ENCODE results near the gene CCDC14.
A peak's percentile ranks its signal among the peaks of the same experiment; 100 is the strongest.

The CCDC14 gene

DNA sequence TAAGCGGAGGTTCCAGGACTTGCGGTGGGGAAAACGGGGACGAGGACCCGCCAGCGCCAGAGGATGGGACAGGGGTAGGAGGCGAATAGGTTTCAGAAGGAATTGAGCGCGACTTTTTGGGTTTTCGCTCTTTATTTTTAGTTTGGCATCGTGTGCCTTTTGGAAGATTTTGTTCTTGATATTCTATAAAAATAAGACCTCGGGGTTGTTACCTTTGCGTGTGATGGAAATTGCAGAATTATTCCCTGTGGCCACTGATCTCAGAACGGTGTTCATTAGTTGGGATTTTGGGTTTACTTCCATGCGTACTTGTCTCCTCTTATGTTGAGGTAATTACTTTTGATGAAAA lies 453 bp upstream of the CCDC14 start:
- DNase-seq: no peak

DNA sequence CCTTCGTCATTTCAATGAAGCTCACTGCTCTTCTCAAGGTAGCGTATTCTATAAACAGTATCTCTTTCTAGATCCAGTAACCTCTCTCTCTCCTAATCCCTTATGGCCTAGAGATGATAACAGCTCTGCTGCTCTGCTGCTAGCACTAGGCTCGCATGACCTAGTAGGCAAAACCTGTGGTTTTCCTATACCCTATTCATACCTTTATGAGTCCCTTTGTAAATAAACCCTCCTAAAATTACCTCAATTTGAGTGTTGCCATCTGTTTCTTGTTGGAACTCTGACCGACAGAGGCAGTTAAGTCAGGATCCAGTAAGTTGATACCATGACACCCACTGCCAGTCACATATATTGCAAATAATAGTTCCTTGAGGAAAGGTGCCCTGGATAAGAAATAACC lies 7.3 kb downstream of the CCDC14 start:
- no peak for DNase-seq

DNA sequence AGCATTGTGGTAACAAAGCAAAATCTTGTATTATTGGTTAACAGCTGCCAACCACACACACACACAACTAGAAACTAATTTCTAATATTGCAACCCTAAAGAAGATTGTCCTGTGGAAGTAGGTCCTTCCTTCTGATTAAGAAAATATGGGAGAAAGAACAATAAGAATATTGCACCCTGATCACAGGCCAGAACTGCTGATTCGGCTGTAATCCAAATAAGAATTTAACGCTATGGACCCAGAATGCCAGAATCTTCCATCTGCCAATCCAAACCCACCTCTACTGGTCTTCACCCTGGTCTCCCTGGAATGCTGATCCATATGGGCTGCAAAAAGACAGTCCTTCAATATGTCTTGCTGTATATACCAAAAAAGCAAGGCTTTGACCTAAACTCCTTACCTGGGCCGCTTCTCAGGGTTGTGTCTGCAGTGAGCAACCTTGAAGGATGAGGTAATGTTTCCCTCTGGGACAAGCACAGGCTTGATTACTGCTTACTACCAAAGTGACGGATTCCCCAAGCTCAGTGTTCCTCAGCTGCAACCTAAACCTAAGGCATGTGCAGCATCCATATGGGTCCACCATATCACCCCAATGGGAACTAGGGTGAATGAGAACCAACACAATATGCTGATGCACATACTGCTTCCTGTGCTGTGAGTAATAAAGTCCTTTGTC lies 8.0 kb downstream of the CCDC14 start:
- no peak for DNase-seq

DNA sequence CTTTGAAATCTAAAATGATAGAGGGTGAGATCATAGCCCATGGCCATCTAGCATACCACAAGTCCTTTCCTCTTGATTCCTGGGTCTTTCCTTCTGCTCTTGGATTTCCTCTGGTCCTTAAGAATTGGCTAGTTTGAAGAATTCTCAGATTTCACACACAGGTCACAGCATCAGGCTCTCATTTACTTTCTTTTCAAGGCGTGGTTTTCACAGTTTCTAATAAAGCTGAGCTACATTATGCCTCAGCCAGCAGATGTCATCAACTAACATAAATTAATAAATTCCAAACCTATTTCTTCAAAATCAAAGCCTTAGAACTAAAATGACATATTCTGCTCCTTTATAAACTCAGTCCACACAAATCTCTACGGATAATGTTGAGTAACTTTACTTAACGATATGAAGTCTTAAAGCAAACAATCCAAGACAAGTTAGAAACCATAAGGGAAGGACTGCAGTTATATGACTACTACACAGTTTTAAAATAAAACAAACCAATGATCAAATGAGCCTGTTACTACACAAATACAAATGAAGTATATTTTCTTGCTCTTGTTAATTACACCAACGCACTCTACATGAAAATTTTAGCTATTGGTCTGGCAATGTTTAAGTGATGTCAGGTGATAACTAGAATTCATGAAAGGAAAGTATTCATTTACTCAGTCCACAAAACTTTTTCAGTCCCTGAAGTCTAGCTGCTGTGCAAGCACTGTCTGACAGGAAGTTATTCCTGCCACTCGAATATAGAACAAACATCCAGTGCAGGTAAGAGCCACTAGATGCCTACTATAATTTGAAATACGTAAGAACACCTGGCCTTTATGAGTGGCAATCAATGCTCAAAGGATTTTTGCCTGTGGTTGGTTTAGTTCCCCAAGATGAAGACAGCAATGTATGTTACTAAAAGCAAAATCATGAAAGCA lies 9.2 kb downstream of the CCDC14 start:
- DNase-seq: peak; percentile 7

DNA sequence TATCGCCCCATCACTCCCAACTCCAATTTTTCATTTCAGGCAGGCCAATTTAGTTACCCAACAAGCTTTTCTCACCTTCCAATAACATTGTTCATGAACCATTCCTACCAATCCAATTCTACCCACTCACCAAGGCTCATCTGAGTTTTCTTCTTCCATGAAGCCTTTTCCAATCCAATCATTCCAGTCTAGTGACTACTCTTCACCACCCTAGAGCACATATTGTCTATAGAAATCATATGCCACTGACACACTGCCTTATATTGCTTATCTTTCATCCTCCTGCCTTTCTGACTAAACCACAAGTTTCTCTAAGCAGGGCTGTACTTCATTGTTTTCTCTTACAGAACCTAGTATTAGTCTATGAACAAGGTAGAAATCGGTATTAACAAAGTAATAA lies 11.4 kb downstream of the CCDC14 start:
- DNase-seq: no peak

DNA sequence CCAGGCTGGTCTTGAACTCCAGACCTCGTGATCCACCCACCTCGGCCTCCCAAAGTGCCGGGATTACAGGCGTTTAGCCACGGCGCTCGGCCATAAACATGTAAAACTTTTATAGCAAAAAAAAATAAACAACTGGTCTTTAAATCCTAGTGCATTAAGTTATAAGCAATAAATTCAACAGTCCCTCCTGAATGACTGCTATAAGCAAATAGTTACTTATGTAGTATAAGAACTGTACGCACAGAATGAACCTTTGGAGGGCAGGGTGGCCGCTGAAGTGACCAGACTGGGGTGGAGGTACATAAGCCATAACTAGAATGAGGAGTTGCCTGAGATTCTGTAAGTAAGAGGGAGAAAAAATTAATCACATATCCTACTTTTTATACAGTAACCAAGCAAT lies 12.6 kb downstream of the CCDC14 start:
- no peak for DNase-seq

DNA sequence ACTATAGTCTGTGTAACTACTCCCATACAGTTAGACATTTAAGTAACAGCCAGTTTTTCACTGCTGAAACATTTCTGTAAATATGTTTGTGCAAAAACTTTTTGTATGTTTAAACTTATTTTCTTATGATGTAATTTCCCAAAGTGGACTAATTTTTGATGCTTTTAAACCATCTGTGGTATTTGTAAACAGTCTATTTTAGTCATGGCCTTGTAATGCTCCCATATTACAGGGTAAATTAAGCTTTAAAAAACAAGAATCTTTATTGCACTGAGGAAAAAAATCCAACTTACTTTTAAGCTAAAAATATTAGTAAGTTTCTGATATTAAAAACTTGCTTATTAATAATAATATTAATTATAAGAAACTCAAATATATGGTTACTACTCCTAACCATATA lies 13.5 kb downstream of the CCDC14 start:
- DNase-seq: no peak

DNA sequence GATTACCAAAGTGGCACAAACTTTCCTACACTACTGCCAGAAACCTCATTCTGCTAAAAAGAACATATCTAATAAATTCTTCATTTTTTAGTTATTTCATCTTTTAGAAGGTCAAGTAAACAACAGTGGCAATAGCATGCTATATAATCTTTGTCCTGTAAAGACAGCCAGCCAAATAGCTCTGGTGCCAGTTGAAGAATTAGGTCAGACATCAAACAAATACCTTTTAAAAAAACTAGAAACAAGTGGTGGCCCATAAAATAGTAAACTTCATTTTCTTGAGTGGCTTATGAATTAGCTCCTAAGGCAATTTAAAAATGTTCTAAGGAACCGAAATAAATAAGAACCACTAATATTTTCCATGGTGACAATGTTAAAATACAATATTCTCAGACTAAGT lies 19.5 kb downstream of the CCDC14 start:
- DNase-seq: no peak

DNA sequence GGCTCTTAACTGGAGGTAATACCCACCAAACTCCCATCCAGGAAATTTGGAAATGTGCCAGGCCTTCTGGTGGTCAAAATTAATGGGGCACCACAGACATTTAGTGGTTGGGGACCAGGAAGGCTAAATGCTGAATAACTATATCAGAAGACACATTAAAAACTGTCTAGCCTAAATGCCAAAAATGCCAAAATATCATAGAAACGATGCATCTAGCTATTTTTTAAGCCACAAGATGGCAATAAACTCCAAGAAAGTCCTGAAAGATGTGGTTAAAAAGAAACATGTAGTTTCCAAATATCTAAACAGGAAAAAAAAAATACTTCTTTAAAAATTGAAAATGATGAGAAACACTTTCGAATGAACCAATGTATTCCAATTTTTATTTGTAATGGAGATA lies 19.9 kb downstream of the CCDC14 start:
- no peak for DNase-seq

DNA sequence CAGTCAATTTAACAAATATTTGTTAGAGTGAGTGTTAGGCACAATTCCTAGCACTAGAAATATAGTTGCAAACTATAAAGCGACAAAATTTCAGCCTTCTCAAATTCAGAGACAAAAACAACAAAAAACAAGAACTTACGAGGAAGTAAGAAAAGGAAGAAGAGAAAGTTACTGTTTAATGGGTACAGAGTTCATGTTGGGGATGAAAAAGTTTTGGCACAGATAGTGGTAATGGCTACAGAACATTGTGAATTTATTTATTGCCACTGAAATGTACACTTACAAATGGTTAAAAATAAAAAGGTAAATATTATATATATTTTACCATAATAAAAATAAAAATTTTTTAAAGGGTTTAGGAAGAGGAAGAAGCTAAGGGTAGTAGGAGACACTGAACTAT lies 21.3 kb downstream of the CCDC14 start:
- DNase-seq: no peak

DNA sequence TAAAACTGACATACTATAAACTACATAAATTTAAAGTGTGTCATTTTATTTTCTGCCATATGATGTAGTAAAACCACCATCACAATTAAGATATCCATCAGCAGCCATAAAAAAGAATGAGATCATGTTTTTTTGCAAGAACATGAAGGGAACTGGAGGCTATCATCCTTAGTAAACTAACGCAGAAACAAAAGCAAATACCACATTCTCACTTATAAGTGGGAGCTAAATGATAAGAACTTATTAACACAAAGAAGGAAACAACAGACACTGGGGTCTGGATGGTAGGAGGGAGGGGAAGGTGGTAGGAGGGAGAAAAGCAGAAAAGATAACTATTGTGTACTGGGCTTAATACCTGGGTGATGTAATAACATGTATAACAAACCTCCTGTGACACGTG lies 24.6 kb downstream of the CCDC14 start:
- DNase-seq: no peak

DNA sequence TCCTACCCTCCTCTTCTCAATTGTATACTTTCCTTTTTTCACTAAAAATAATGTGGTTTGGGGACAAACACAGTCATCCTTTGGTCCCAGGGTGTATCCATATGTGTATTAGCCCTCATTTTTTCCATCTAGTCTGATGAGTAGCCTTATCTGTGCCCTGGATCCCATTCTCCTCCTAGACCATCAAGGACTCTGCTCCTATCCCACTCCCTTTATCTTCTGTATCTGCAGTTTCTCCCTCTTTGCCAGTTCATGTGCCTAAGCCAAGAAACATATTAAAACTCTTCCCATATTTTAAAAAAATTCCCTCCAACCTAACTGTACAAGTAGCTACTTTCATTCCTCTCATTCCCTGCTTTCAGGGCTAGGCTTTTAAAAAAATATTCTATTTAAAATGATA lies 25.2 kb downstream of the CCDC14 start:
- DNase-seq: no peak

DNA sequence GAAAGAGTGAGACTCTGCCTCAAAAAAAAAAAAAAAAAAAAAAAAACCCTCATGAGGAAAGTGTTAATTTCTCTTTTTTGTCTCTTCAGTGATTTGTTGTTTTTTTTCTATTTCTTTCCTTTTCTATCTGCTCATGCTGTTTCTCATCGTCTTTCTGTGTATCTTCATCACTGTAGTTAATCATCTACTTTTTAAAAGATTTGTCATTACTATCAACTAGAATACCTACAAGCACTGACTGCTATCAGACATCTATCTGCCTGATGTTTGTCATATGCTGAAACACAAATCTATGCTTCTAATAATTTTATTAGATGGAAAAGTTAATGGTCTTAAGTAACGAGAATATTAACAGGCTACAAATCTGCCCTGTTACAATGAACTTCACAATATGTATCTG lies 26.8 kb downstream of the CCDC14 start:
- DNase-seq: no peak

DNA sequence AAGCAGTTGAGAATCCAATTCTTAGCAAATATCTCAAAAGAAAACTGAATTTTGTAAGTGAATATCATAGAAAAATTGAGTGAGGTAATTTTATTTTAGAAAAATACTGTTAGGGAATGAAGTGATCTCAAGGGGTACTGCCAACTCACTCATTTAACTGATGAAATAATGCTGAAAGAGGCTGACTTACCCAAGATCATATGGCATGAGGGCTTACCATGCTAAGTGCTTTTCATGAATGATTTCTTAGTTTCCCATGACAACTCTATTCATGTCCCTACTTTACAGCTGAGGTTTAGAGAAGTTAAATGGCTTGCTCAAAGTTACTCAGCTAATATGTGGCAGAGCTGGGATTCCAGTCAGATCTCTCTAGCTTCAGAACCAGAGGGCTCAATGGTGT lies 30.6 kb downstream of the CCDC14 start:
- no peak for DNase-seq

DNA sequence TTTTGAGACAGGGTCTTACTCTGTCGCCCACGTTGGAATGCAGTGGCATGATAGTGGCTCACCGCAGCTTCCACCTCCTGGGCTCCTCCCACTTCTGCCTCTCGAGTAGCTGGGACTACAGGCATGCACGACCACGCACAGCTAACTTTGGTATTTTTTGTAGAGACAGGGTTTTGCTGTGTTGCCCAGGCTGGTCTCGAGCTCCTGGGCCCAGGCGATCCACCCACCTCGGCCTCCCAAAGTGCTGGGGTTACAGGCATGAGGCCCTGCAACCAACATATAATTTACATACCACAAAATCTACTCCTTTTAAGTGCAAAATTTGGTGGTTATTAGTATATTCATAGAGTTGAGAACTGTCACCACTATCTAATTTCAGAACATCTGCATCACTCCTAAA lies 31.7 kb downstream of the CCDC14 start:
- DNase-seq: no peak

DNA sequence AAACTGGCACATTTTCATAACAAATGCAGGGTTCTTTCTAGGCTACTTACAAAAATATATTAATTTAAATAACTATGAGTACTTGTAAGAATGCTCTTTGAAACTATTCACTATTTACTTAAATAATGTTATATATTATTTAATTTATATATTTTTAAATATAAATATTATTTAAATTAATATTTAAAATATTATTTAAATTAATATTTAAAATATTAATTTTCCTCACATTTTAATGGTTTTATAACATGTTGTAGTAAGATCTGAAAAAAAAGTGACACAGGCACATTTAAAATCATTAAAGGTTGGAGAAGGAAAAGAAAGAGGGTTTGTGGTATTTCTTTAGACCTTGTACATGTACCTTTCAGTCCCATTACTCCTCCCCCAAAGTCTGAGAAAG lies 34.6 kb downstream of the CCDC14 start:
- no peak for DNase-seq

DNA sequence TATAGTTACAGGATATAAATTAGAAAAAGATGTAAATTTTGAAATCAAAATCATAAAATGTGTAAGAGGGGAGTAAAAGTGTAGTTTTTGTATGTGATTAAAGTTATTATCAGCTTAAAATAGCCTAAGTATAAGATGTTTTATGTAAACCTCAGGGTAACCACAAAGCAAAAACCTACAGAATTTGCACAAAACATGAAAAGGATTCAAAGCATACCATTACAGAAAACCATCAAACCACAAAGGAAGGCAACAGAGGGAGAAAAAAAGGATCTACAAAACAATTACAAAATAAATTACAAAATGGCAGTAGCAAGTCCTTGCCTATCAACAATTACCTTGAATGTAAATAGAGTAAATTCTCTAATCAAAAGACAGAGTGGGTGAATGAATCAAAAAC lies 40.2 kb downstream of the CCDC14 start:
- no peak for DNase-seq

DNA sequence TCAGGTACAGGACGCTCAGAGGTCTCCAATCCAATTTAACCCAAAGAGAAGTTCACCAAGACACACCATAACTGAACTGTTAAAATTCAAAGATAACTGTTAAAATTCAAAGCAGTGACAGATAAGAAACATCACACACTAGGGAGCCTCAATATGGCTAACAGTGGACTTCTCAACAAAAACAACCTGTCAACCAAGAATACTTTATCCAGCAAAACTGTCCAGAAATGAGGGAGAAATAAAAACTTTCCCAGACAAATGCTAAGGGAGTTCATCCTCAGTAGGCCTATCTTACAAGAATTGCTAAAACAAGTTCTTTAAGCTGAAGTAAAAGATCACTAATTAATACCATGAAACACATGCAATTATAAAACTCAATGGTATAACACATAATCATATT lies 40.6 kb downstream of the CCDC14 start:
- no peak for DNase-seq

DNA sequence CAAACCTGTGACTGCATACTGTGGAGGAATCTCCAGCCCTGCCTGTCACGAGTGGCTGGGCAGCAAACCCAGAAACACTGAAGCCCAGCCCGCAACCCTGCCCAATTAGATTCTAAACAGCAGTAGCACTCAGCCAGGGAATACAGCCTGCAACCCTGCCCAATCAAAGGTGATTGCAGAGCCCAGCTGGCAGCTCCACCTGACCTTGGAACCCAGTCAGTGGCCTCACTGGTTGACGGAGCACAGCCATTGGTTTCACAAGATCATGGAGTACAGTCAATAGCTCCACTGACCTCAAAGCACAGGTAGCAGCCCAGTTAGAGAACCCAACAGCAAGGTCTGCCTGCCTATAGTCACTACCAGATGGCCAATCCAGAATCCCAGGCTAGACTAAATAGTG lies 41.7 kb downstream of the CCDC14 start:
- DNase-seq: no peak

DNA sequence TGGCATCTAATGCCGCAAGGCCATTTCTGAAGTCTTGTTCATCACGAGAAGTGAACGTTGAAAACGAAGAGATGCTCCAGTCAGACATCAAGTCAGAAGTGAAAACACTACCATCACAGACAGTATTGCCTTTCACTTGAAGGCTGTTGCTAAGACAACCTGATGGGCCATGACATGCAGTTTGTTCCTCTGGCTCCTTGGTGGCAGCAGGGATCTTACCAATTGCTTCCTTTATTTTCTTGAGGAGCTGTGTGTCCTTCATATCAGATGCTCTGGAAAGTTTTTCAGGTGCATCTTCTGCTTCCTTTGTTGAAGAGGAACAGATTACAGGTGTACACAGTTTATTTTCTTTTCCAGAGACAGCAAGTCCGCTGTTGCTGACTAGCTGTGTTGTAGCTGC lies 46.2 kb downstream of the CCDC14 start:
- no peak for DNase-seq

DNA sequence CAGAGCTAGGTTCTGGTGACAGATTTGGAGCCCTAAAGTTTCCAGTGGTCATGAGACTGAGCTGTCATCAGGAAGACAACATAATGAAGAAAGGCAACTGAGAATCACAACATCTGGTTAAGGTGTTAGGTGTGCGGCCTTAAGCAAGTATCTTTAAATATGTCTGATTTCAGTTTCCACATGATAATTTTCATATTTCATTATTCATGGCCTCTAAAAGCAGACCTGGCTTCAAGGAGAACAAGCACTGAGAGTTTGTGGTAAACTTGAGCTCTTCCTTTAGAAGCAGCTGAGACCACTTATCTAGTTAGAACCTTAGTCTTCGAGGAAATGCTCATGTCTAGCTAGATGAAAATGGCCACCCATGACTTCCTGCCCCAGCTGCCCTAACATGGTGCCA lies 51.2 kb downstream of the CCDC14 start:
- no peak for DNase-seq

DNA sequence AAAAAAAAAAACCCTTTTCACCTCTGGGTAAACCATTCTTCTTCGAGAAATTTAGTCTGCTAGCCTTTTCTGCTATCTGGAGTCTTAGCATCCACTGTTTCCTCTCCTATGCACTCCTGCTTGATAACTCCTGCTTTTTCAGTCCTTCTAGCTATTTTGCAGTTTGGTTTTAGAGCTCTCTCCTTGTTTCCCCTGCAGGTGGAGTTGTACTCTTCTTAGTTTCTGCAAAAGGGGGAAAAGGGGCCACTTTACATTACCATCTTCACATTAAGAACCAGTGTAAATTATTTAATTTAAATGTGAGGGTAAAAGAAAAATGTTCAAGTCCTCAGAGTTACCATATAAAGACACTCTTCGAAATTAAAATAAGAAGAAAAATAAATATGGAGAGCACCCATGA lies 53.3 kb downstream of the CCDC14 start:
- DNase-seq: no peak

DNA sequence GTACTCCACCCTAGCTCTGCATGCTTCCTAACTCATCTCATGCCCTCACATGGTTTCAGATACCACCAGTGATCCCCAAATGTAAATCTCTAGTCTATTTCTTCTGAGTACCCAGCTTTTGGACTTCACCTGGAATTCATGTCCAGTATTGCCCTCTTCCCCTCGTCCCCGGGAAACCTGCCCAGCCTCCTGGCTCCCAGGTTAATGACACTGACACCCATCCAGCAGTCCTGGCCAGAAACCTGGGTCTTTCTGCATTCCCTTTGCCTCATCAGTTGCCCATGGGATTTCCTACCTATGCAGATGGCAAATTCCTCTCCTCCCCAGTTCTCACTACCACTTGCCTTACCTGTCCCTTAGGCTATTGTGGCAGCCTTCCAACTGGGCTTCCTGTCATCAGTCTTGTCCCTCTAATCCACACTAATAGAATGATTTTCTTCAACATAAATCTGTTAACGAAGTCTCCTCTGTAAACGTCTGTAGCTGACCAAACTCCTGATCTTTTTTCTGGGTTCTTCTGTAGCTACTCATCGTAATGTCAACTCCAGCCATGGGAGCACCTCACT lies 61.6 kb downstream of the CCDC14 start:
- DNase-seq: no peak

DNA sequence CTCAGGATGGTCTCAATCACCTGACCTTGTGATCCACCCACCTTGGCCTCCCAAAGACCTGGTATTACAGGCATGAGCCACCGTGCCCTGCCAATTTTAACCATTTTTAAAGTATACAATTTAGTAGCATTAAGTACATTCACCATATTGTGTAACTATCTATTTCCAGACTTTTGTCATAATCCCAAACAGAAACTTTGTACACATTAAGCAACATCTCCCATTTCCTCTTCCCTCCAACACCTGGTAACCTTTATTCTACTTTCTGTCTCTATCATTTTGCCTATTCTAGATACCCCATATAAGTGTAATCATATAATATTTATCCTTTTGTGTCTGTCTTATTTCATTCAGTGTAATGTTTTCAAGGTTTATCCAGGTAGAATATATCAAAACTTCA lies 68.0 kb downstream of the CCDC14 start:
- DNase-seq: no peak

DNA sequence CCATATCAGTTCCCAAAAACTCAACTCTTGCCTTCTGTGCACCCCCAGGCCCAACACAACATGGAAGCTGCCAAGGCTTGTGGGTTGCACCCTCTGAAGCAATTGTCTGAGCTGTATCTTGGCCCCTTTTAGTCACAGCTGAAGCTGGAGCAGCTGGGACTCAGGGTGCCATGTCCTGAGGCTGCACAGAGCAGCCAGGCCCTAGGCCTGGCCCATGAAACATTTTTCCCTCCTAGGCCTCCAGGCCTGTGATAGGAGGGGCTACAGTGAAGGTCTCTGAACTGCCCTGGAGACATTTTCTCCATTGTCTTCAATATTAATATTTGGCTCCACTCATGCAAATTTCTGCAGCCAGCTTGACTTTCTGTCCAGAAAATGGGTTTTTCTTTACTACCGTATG lies 68.8 kb downstream of the CCDC14 start:
- no peak for DNase-seq

All from NCI-H1092 (cell line).